Endodermal cell (in vitro differentiated cells): ENCODE results near the gene SLIT3. TPM values are rescaled to one million over a fixed set of nuclear protein-coding genes. Genes with fewer than 3 reads are reported as not detected.

Experiments used
- DNase-seq: peaks from one replicate; pipeline ENCODE4 v3.0.0-alpha.2; 2017
- H3K27ac ChIP-seq: 2 replicates; pipeline ENCODE4 v1.5.1; 2013; ENCODE audit warnings: mild to moderate bottlenecking, low read depth, low read length, moderate library complexity
- H3K27me3 ChIP-seq: 2 replicates; pipeline ENCODE4 v1.6.1; 2013; ENCODE audit warnings: mild to moderate bottlenecking, low read length, moderate library complexity; ENCODE audit not compliant: insufficient read depth, control insufficient read depth, poor library complexity, severe bottlenecking
- H3K36me3 ChIP-seq: 2 replicates; pipeline ENCODE4 v1.7.0; 2013; ENCODE audit warnings: mild to moderate bottlenecking, low read length, moderate library complexity; ENCODE audit not compliant: control insufficient read depth, insufficient read depth
- H3K4me1 ChIP-seq: one replicate; pipeline ENCODE4 v1.7.0; 2013; ENCODE audit warnings: low read length; ENCODE audit not compliant: control insufficient read depth, insufficient read depth
- H3K4me3 ChIP-seq: 2 replicates; pipeline ENCODE4 v1.5.1; 2013; ENCODE audit warnings: mild to moderate bottlenecking, low read length, moderate library complexity
- H3K9ac ChIP-seq: 2 replicates; pipeline ENCODE4 v1.6.1; 2013; ENCODE audit warnings: mild to moderate bottlenecking, low read length, moderate library complexity; ENCODE audit not compliant: poor library complexity, severe bottlenecking; ENCODE audit errors: extremely low read depth
- H3K9me3 ChIP-seq: 2 replicates; pipeline ENCODE4 v1.6.1; 2013; ENCODE audit warnings: mild to moderate bottlenecking, low read length, moderate library complexity; ENCODE audit not compliant: control insufficient read depth
- H3K27ac Mint-ChIP-seq: 2 replicates; pipeline ENCODE4 v1.8.0; 2020; ENCODE audit warnings: mixed read lengths
- H3K27me3 Mint-ChIP-seq: 2 replicates; pipeline ENCODE4 v1.8.0; 2021; ENCODE audit warnings: mild to moderate bottlenecking, mixed read lengths; ENCODE audit not compliant: insufficient read depth
- H3K36me3 Mint-ChIP-seq: 2 replicates; pipeline ENCODE4 v1.8.0; 2020; ENCODE audit warnings: low read depth, mixed read lengths
- H3K4me1 Mint-ChIP-seq: 2 replicates; pipeline ENCODE4 v1.8.0; 2020; ENCODE audit warnings: mixed read lengths
- H3K4me3 Mint-ChIP-seq: 2 replicates; pipeline ENCODE4 v1.8.0; 2020; ENCODE audit warnings: mild to moderate bottlenecking, moderate library complexity, mixed read lengths
- H3K9me3 Mint-ChIP-seq: 2 replicates; pipeline ENCODE4 v1.8.0; 2020; ENCODE audit warnings: mild to moderate bottlenecking, mixed read lengths
- WGBS, 2 experiments: methylation state at CpG; one replicate each; pipeline versions ENCODE4 v1.1.5 to v1.1.7; 2013; ENCODE audit warnings: missing lambda C conversion rate in 2 of 2, mixed read lengths in 1 of 2; ENCODE audit not compliant: insufficient coverage in 1 of 2, insufficient read length in 1 of 2; 5-methylcytosine and 5-hydroxymethylcytosine counted together
- total RNA-seq, 2 donors: library from RNA; stranded (reverse); fragmentation: NEBNext Ultra II Directional in 1 of 2; extraction: Animal tissue kit (Norgen Biotek cat#: 25700) in 1 of 2; gene quantifications; 2 replicates in 1 of 2; 3 replicates in 1 of 2; pipeline ENCODE4 v1.2.1, GENCODE V29; 2021
- TF ChIP-seq, protein P1 (sequence below): fragments of 200-600 bp; sonication (generic); conservative IDR thresholded peaks from 2 replicates; pipeline ENCODE4 v1.5.0; 2021; ENCODE audit warnings: antibody characterized with exemption, mild to moderate bottlenecking

SLIT3 gene
- total RNA-seq, 2 donors from 2014 or later = 2.5 to 3.4 TPM

DNA sequence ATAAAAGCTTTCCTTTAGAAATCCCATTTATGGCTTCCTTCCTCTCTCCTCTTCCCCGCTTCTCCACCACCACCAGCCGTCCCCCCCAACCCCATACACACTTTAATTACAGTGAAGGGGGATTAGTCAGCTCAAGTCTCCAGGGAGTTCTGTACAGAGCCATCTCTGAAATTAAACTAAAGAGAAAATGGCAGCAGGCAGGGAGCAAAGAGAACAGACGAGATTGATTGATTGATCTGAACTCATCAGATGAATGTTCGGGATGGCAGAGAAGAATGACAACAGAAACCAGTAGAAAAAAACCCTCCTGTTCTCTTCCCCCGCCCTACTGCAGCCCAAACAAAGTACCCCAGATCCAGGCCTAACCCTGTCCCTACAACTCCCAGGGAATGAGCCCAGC is 480.1 kb downstream of the SLIT3 start:
- Histone ChIP-seq H3K27me3 (peaks cover 5% of the 10 kb centered on the region), H3K27ac (peak overlapping the region; percentile 36), H3K36me3 (no peaks in the 10 kb centered on the region), H3K4me3 (no peak overlapping the region), H3K4me1 (no peaks in the 10 kb centered on the region), H3K9me3 (no peaks in the 10 kb centered on the region), H3K9ac (no peak overlapping the region)
- Mint-ChIP-seq H3K9me3 (no peaks in the 10 kb centered on the region), H3K4me3 (no peak overlapping the region), H3K4me1 (peaks cover 12% of the 10 kb centered on the region), H3K27me3 (peaks cover 7% of the 10 kb centered on the region), H3K27ac (no peak overlapping the region), H3K36me3 (no peaks in the 10 kb centered on the region)
- TF ChIP-seq, protein P1, sequence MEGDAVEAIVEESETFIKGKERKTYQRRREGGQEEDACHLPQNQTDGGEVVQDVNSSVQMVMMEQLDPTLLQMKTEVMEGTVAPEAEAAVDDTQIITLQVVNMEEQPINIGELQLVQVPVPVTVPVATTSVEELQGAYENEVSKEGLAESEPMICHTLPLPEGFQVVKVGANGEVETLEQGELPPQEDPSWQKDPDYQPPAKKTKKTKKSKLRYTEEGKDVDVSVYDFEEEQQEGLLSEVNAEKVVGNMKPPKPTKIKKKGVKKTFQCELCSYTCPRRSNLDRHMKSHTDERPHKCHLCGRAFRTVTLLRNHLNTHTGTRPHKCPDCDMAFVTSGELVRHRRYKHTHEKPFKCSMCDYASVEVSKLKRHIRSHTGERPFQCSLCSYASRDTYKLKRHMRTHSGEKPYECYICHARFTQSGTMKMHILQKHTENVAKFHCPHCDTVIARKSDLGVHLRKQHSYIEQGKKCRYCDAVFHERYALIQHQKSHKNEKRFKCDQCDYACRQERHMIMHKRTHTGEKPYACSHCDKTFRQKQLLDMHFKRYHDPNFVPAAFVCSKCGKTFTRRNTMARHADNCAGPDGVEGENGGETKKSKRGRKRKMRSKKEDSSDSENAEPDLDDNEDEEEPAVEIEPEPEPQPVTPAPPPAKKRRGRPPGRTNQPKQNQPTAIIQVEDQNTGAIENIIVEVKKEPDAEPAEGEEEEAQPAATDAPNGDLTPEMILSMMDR = no peak
- 68 to 90% methylated on average over 2 to 5 of the region's 5 CpGs for WGBS, 2 experiments
- no peak for DNase-seq

DNA sequence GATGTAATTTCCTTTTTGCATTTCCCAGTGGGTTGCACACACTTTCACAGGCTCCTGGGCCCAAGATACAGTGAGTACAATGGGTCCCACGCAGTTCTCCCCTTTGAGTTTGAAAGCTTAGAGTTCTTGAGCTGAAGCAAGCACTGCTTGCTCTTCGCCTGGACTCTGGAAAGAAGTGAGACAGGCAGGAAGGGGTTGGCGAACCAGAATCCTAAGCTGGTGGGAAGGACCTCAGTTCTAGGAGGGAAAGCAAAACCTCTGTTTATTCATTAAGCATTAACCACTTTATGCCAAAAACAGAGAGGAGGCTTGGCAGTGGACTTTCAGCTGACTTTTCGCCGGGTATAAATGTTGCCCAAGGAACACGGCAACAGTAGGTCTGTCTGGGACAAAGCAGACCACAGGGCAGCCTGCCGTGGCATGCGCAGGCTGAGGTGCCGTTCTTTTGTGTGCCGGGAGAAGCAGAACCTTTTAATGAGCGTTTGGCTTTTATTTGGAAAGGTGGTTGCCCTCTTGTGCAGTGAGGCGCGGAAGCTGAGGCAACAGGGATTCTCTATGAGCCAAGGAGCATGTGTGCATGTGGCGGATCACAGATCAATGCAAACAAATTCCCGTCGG is 481.8 kb downstream of the SLIT3 start:
- Histone ChIP-seq H3K4me3 (no peak overlapping the region), H3K9ac (no peak overlapping the region), H3K27ac (peak overlapping the region; percentile 50), H3K36me3 (no peaks in the 10 kb centered on the region), H3K9me3 (no peaks in the 10 kb centered on the region), H3K4me1 (no peaks in the 10 kb centered on the region), H3K27me3 (peaks cover 5% of the 10 kb centered on the region)
- Mint-ChIP-seq H3K4me1 (peaks cover 12% of the 10 kb centered on the region), H3K9me3 (no peaks in the 10 kb centered on the region), H3K36me3 (no peaks in the 10 kb centered on the region), H3K27me3 (peaks cover 5% of the 10 kb centered on the region), H3K4me3 (no peak overlapping the region), H3K27ac (peak overlapping the region; percentile 24)
- DNase-seq = no peak
- 78 to 90% methylated on average over 15 to 16 of the region's 16 CpGs for WGBS, 2 experiments
- TF ChIP-seq, protein P1 = no peak

DNA sequence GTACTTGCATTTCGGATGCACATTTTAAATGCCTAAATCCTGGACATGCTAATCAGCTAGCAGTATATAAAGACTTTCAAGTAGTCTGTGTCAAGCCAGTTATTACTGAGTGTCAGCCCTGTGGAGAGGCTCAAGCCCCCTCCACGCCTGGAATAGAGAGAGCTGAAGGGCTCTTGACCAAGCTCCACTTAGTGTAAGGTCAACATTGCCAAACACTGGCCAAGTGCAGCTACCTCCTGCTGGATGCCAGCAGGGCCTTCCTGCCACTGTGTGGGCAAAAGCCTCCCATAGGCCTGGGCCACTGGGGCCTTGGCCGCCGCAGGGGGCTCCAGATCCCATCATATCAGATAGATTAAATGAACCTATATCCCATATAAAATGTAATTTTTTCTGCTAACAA is 482.4 kb downstream of the SLIT3 start:
- Mint-ChIP-seq H3K9me3 (no peaks in the 10 kb centered on the region), H3K4me3 (no peak overlapping the region), H3K27me3 (peaks cover 5% of the 10 kb centered on the region), H3K4me1 (peaks cover 12% of the 10 kb centered on the region), H3K27ac (no peak overlapping the region), H3K36me3 (no peaks in the 10 kb centered on the region)
- no peak overlapping the region for H3K4me3 ChIP-seq
- no peak for DNase-seq
- TF ChIP-seq, protein P1 = no peak
- H3K9me3 ChIP-seq = no peaks in the 10 kb centered on the region
- WGBS, 2 experiments = 87 to 95% methylated on average over 2 to 4 of the region's 4 CpGs
- H3K9ac ChIP-seq = no peak overlapping the region
- peaks cover 5% of the 10 kb centered on the region for H3K27me3 ChIP-seq
- no peaks in the 10 kb centered on the region for H3K36me3 ChIP-seq
- no peak overlapping the region for H3K27ac ChIP-seq
- no peaks in the 10 kb centered on the region for H3K4me1 ChIP-seq
